Measurements from ENCODE around the gene STX11.

The STX11 gene

DNA sequence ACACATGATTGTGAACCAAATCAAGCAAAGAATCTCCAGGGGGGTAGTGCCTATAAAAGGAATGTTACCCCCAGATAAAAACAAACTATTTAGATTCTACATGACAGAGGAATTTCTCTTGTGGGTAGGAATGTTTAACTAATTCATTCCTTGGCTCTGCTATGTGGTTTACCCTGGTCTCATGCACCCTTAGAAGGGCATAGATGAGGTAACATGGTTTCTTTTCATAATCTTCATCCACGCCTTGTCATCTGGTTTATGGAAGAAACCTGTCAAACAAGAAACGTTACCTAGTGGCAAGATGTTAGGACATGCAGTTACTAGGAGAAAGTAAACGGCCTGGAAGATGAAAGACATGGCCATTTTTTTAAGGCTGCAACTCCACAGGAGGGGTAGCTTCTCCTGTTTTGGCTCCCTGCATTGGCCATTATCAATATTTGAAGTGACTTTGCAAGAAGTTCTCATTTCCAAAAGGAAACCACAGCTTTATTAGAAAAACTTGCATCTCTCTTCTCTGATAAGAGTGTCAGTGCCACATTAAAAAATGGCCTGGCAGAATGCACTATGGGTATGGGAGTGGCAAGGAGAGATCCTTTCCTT lies 45.5 kb downstream of the STX11 start:
- no peak overlapping the region for H3K27ac ChIP-seq
- no peak overlapping the region for H3K4me3 ChIP-seq

DNA sequence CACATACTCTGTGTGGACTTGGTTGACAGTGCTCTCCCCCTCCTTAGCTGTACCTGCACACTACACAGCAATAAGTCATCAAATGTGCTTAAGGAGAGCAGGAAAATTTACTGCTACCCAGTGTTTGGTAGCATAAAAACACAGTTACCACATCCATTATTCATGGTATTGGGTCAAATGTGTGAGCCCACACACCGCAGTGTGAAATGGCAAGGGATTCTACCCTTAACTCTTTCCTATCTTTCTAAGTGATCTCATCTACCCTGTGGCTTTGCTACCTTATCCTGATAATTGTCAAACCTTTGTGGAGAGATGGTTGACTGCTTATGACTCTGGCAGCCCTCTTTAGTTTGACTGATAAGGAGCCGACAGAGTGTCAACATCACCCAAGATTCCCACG lies 47.6 kb downstream of the STX11 start:
- Histone ChIP-seq H3K27ac (no peak overlapping the region), H3K4me3 (no peak overlapping the region)

DNA sequence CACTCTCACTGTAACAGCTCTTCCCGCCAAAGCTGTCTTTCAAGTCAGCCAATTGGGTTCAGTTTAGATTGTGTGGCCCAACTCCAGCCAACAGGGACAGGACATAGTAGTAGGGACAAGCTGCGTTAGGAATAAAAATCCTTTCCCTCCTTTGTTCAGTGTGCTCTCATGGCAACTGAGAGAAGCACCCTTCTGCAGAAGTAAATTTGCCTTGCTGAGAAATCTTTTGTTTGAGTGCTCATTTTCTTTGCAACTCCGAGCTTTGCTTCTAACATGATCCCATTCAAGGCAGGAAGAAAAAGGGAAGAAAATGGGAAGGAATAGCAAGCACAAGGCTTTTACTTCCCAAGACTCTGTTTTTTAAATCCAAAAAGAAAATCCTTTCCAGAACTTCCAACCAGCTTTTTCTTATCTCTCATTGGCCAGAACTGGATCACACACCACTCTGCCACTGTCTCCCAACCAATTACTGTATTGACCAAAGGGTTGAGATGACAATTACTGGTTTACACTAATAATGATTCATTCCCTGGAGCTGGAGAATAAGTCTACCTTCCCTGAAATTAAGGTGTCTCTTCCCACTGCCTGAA lies 52.7 kb downstream of the STX11 start:
- Histone ChIP-seq H3K27ac (no peak overlapping the region), H3K4me3 (no peak overlapping the region)

DNA sequence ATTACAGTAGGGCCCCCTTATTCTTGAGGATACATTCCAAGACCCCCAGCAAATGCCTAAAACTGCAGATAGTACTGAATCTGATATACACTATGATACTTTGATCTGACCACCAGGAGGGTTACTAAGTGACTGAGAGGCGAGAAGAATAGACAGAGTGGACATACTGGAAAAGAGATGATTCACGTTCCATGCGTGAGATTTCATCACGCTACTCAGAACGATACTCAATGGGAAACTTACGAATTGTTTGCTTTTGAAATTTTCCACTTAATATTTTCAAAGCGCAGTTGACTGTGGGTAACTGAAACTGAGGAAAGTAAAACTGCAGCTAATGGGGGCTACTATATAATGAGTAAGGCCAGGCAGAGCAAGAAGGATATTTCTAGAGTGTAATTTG lies 60.8 kb downstream of the STX11 start:
- no peak overlapping the region for H3K27ac ChIP-seq
- H3K4me3 ChIP-seq = no peak overlapping the region

DNA sequence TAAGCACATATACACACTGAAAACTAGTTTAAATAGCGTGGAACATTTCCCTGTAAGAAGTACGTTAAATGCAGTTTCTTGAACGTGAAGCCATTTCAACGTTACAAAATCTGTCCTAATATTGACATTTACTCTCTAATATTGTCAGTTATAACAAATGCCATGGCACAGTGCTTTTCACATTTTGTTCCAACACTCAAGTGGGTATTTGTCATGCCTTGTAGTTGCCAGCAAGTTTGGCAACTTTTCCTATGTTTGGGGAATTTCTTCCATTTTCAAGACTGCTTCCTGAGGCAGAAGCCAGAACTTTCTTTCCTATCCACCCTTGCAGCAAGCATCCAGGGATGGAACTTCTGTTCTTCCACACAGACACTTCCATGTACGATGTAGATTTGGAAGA lies 63.0 kb downstream of the STX11 start:
- Histone ChIP-seq H3K4me3 (no peak overlapping the region), H3K27ac (no peak overlapping the region)

DNA sequence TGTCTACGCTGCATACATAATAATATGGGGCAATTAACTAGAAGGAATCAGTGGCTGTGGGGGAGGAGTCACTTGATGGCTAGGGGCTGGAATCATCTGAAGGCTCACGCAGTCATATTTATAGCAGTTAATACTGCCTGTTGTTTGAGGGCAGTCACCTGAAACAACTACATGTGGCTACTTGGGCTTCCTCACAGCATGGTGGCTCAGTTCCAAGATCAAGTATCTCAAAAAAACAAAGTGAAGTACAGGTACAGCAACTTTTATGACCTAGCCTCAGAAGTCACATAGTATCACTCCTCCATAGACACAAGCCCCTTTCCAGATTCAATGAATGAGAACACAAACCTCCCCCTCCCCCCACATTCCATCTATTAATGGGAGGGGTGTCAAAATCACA lies 63.7 kb downstream of the STX11 start:
- H3K27ac ChIP-seq = no peak overlapping the region
- H3K4me3 ChIP-seq = no peak overlapping the region

DNA sequence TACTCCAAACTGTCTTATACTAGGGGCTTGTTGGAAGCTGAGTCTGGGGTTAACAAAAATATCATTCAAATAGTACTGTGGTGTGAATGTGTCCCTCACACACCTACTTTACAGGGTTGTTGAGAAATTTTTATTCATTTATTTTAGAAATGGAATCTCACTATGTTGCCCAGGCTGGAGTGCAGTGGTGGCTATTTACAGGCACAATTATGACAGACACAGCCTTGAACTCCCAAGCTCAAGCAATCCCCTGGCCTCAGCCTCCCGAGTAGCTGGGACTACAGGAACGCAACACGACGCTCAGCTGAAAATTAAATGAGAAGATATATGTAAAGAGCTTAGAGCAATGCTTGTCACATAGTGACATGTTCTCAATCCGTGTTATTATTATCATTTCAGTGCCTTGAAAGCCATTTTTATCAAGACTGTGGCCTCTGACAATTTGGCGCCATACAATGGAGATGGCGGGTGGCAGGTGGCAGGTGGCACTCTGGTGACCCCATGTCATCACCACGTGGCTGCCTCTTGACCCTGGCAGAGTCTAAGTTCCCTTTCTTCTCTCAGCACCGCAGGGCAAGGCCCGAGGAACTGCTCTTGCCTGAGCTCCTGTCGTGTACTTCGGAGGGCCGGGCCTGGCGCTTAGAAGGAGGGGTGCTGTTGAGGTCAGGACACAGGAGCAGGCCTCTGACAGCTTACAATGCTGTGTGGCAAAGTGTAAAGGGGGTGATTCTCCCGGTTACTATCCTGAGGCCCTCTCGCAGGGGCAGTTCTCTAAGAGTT lies 64.5 kb downstream of the STX11 start:
- no peak overlapping the region for H3K4me3 ChIP-seq

DNA sequence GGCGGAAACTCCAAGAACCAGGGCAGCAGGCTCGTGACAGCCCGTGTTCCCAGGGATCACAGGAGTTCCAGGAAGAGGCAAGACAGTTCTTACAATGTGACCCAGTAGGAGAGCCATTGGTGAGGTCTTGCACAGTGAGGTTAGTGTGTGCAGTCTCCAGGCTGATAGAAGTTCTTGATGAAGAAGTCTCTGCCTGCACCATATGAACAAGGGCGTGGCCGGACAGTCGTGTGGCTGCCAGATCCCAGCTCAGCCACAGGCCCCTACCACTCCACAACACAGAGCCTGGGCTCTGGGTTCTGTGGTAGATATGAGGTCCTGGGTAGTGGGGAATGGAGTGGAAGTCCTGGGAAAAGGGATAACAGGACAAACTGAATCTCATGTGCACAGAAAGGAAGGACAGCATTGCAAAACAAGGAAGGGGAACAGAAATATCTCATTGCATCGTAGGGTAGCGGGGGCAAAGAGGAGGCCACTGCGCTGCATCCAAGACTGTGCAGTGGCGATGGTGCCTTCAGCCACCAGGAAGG lies 65.2 kb downstream of the STX11 start:
- peak overlapping the region; percentile 49 to 66 (median 52) for H3K4me3 ChIP-seq
- H3K27ac ChIP-seq = peak overlapping the region; percentile 75 to 97 (median 93)

More for the DNA sequence above, 64.5 kb downstream of the STX11 start:
- peak overlapping the region in 20 of 21 experiments; percentile 33 to 97 (median 93) for H3K27ac ChIP-seq

DNA sequence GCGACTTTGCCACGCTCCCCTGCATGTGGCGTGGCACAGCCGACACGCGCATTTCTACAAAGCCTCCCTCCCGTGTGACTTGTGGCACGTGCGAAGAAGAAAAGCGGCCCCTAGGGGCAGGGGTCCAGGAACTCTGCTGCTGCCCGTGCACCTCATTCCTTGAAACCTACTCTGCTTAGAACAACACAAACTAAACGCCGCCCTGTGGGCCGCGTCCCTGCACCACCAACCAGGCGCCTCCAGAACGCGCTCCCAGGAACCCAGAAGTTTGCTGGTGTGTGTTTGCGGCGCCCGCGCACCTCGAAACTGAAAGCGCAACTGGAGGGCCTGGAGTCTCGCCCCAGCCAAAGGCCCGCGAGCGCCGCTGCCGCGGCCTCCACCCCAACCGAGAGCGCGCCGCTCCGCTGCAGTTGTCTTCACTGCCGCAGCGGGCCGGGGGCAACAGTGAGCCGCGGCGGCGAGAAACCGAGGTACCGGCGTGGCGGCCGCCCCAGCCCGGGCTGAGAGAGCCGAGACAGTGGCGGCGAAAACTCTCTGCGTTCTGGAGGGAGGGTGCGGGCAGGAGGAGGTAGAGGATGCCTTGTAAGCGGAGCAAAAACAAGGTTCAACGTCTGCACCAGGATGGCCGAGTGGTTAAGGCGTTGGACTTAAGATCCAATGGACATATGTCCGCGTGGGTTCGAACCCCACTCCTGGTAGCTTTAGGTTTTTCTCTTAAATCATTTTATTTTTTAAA lies 65.8 kb downstream of the STX11 start:
- Histone ChIP-seq H3K4me3 (peak overlapping the region; percentile 49 to 66 (median 52)), H3K27ac (peak overlapping the region; percentile 75 to 97 (median 93))

DNA sequence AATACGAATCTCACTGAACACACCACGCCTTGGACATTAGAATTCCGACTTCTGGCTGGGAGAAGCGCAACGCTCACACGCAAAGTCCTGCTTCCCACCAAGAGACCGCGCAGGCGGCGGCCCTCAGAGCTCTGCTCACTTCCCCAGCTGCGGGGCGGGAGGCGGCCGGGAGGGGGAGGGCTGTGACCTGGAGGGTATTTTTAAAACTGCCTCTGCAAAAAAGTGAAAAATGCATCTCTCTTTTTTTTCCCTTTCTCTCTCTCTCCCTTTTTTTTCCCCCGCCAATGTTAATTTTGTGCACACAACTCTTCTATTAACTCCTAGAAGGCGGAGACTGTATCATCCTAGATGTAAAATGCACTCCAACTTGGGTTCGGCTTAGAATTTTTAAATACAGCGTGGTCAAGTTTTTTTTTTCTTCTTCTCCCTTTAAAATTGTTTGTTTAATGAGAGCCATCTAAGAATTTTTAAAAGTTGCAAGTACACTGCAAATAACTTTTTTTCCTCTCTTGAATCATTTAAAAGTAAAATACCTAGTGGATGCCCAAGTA lies 66.4 kb downstream of the STX11 start:
- H3K4me3 ChIP-seq = peak overlapping the region; percentile 49 to 66 (median 52)
- H3K27ac ChIP-seq = peak overlapping the region in 20 of 21 experiments; percentile 75 to 97 (median 93)

DNA sequence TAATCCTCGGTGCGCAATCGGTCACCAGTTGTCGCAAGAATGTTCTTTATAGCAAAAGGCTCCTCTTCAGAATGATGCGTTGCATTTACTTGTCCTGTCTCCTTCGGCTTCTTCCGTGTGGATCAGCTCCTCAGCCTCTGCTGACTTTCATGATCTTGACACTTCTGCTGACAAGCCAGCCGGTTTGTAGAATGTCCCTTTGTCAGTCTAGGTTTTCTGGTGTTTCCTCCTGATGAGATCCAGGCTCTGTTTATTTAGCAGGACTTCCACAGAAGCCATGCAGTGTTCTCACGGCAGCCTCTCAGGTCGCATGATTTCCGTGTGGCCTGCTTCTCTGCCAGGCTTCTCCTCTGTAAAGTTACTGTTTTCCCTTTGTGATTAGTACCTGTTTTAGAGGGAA lies 66.9 kb downstream of the STX11 start:
- Histone ChIP-seq H3K27ac (peak overlapping the region in 16 of 21 experiments; percentile 2 to 97 (median 90)), H3K4me3 (peak overlapping the region in 4 of 7 experiments; percentile 49 to 66 (median 54))

DNA sequence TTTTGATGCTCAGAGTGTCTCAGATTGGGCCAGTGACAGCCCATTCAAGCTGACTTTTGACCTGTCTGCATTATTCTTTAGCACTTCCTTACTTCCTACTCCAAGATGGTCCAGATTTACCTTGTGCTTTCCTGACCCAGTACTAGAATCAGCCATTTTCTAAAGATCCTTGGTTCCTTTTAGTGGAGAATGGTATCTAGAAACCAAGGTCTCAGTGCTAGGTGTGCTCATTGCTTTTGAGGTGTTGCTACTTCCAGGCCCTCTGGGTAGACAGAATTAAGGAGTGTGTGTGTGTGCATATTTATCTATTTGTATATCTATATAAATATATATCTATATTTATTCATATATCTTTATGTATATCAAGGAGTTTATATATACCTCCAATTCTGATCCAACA lies 67.5 kb downstream of the STX11 start:
- peak overlapping the region in 4 of 21 experiments; percentile 89 to 94 (median 93) for H3K27ac ChIP-seq

DNA sequence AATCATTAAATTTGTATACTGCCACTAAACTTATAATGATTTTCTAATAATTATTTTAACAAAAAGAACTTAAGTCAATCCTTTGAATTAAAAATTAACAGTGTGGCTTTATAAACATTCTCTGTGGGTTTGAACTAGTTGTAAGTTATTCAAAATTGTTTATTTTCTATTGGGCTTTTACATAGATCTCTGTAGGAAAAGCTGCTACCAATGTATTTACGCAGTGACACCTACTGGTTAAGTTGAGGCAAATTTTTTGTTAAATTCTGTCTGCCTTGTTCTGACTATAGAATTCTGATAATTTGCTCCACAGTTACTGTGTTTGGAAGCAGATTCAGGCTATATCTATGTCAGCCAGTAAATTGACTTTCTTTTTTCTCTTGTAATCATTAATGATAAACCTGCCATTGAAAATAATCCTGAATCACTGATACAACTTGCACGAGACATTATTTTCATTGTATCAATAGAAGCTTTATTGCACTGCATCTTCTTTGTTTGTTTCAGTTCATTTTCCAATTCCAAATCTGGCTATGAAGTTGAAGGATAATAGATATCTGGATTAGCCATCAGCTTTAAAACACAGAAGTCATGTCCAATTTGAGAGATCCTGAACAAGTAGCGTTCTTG lies 68.9 kb downstream of the STX11 start:
- no peak overlapping the region for H3K27ac ChIP-seq
- H3K4me3 ChIP-seq = no peak overlapping the region

More for the DNA sequence above, 67.5 kb downstream of the STX11 start:
- H3K4me3 ChIP-seq = no peak overlapping the region

DNA sequence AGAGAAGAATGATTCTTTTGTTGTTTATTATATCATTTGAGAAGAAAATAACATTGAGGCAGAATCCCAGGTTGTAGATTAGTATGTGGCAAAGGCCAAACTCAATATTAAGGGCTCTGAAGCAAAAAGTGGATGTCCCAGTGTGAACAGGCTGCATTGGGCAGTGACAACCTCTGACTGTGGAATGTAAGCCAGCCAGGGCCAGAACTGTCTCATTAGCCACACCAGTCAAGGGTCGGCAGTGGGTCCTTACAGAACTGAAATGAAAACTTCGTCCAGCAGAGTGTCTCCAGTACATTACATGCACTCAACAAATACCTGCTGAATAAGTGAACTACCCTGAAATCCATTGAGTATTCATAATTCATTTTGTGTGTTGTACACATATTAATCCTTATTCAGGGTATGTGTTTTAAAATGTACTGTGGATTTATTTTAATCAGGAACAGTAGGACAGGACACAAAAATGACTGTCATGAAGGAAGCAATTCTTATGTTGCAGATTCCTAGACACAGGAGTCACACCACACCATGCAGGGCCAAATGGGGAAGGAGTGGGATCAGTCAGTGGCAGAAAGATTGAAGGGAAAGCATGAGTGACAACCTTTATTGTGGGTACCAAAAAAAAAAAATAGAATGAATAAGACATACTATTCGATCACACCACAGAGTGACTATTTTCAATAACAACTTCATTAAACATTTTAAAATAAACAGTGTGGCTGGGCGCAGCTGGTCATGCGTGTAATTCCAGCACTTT lies 69.9 kb downstream of the STX11 start:
- H3K27ac ChIP-seq = no peak overlapping the region
- H3K4me3 ChIP-seq = no peak overlapping the region

DNA sequence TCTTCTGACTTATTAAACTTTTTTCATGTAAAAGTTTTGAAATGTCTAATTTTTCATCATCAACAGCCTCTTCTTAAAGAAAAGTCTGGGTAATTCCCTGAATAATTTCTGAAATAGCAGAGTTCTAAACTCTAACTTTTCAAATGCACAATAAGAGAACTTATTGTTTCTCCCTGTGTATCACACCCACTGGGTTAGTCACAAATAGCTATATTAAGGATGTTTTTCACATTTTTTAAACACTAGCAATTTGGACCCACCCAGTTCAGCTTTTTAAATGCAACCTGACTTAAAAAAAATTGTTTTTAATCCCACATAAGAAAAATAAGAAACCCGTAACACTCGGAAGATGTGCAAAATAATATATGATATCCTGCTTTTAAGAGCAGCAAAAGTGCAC lies 73.4 kb downstream of the STX11 start:
- Histone ChIP-seq H3K27ac (no peak overlapping the region), H3K4me3 (no peak overlapping the region)

DNA sequence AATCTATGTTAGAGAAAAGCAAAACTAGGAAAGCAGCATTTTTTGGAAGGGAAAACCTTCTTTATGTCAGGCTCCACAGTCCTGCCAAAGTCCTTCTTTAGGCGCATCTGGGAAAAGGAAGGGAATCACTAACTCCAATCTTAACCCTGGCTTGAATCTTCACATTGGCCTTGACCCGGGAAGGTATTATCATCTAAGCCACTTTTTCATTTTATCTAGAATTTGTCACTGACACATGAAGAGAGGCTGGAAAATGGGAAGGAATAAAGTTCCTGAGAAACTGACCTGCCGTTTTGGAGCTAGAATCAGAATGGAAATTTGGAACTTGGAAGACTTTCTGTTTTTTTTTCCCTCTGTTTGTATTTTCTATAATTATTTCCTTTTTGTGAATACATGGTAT lies 81.4 kb downstream of the STX11 start:
- Histone ChIP-seq H3K27ac (no peak overlapping the region), H3K4me3 (no peak overlapping the region)

DNA sequence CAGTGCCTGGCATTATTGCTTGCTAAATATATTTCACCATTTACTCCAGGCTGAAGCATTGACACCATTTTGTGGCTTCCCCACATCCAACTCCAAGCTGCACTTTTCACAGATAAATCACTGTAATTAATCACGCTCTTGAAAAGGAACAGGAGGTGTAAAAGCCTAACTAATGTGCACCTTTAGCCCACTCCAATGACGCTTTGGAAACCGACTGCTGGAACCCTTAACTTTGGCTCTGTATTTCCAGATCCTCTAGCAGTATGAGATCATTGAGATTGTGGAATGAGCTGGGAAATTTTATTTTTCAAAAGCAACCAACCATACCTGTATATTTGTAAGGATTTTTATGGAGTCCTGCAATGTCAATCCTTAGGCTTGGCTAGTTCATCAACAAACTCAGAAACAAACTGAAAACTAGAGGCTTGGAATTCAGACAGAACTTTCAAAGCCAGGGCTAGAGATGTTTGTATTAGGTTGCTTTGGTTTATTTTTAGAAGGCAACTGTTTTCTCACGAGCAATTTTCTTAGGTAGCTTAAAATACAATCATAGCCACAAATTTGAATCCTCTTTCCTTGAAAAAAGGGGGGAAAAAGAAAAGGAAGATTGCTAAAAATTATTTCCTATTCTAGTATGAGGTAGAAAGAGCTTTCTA lies 82.0 kb downstream of the STX11 start:
- H3K27ac ChIP-seq = peak overlapping the region in 1 of 21 experiments; percentile 3

DNA sequence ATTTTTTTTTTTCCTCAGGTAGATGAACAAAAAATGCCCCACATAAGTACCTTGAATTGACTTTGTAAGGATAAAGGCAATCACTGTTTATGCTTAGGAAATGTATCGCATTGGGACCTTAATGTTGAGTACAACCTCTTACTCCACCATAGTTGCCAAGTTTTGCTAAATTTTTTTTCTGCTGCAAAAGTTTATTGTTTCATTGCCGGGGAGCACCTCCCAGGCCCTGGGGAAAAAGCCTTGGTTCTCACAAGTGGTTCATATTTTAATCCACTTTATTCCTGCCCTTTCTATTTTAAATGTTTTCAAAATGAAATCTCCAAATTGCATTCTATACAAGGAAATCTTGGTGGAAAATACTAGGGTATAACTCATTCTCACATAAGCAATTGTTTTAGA lies 82.5 kb downstream of the STX11 start:
- H3K4me3 ChIP-seq = no peak overlapping the region
- peak overlapping the region in 1 of 21 experiments; percentile 3 for H3K27ac ChIP-seq

More for the DNA sequence above, 82.0 kb downstream of the STX11 start:
- H3K4me3 ChIP-seq = no peak overlapping the region

All from skin epidermis (tissue), 12 donors.